K562 (cell line): ENCODE data around the gene BIN1. TPM values are rescaled to one million over a fixed set of nuclear protein-coding genes. Genes with fewer than 3 reads are reported as not detected.
A peak's percentile ranks its signal among the peaks of the same experiment; 100 is the strongest.

Experiments
- ATAC-seq: fragments of 200-7000 bp; cut with Tn5 transposase; 3 replicates; pipeline ENCODE4 v1.9.1; 2020; ENCODE audit warnings: moderate library complexity
- BruUV-seq: library from RNA; stranded (reverse); fragments of 400-500 nt; replicated peaks from 2 replicates; lab custom pipeline; 2021; lab: Mats Ljungman, UMichigan
- CTCF ChIA-PET: fragments of 300-600 bp; formaldehyde crosslinking; extraction: SDS; loops from one replicate; lab custom pipeline; 2021; ENCODE audit warnings: low intra/inter-chr PET ratio; lab: Yijun Ruan, JAX
- POLR2A ChIA-PET: fragments of 300-600, 350-650 bp; sonication (Branson Sonifier 250); formaldehyde crosslinking; extraction: SDS; loops from one replicate; lab custom pipeline; 2021; ENCODE audit warnings: antibody characterized with exemption, inconsistent platforms; lab: Yijun Ruan, JAX
- DNase-seq, 4 experiments: peaks; one replicate each; pipeline versions ENCODE4 v3.0.0 to v3.0.0-alpha.2; 2011 to 2018; ENCODE audit warnings: low spot score in 3 of 4, mixed read lengths in 3 of 4; ENCODE audit errors: extremely low read depth in 1 of 4
- FAIRE-seq: peaks from 2 replicates; lab custom pipeline; 2011; peaks lifted over from hg19 to GRCh38; lab: Jason Lieb, UNC
- H2AFZ ChIP-seq: 2 replicates; pipeline ENCODE4 v1.6.0; 2011; ENCODE audit warnings: low read depth, low read length, control low read depth, inconsistent platforms
- H3K27ac ChIP-seq: fragments of 200-600 bp; 3 replicates; pipeline ENCODE4 v1.8.0; 2011; ENCODE audit warnings: low read depth, mild to moderate bottlenecking, control low read depth, inconsistent platforms, low read length, moderate library complexity, mixed read lengths; ENCODE audit errors: extremely low read depth
- H3K27me3 ChIP-seq, 2 experiments: fragments of 300-600 bp in 1 of 2; 2 replicates in 1 of 2; 3 replicates in 1 of 2; pipeline versions ENCODE4 v1.6.0 to v1.8.0; 2011; ENCODE audit warnings: inconsistent platforms in 2 of 2, low read length in 2 of 2, mild to moderate bottlenecking in 1 of 2, mixed read lengths in 1 of 2, moderate library complexity in 1 of 2; ENCODE audit not compliant: control insufficient read depth in 2 of 2, insufficient read depth in 2 of 2
- H3K36me3 ChIP-seq: fragments of 300-600 bp; 3 replicates; pipeline ENCODE4 v1.8.0; 2011; ENCODE audit warnings: mild to moderate bottlenecking, low read length, inconsistent platforms; ENCODE audit not compliant: control insufficient read depth, insufficient read depth
- H3K4me1 ChIP-seq, 2 experiments: fragments of 200-600 bp in 1 of 2; replicated peaks in 1 of 2; 2 replicates in 1 of 2; 3 replicates in 1 of 2; pipeline versions ENCODE4 v1.5.1 to v1.8.0; 2011; ENCODE audit warnings: inconsistent platforms in 2 of 2, low read length in 2 of 2, mild to moderate bottlenecking in 1 of 2, mixed read lengths in 1 of 2, moderate library complexity in 1 of 2; ENCODE audit not compliant: control insufficient read depth in 2 of 2, insufficient read depth in 2 of 2
- H3K4me2 ChIP-seq: 2 replicates; pipeline ENCODE4 v1.6.1; 2011; ENCODE audit warnings: low read length, control low read depth, inconsistent platforms, mixed read lengths; ENCODE audit not compliant: insufficient read depth
- H3K4me3 ChIP-seq: fragments of 200-600 bp; sonication (generic), shearing (Covaris generic); 2 replicates; pipeline ENCODE4 v1.5.1; 2016; ENCODE audit warnings: control low read depth, inconsistent platforms
- H3K79me2 ChIP-seq: fragments of 200-600 bp; 3 replicates; pipeline ENCODE4 v1.8.0; 2011; ENCODE audit warnings: low read length, inconsistent platforms; ENCODE audit not compliant: control insufficient read depth, insufficient read depth
- H3K9ac ChIP-seq, 2 experiments: 2 replicates each; pipeline versions ENCODE4 v1.6.0 to v1.6.1; 2011; ENCODE audit warnings: low read depth in 2 of 2, low read length in 2 of 2, control low read depth in 1 of 2, inconsistent platforms in 1 of 2, mild to moderate bottlenecking in 1 of 2, mixed read lengths in 1 of 2; ENCODE audit not compliant: insufficient read depth in 1 of 2
- H3K9me1 ChIP-seq: one replicate; pipeline ENCODE4 v1.6.0; 2011; ENCODE audit warnings: inconsistent platforms, mild to moderate bottlenecking, low read length, moderate library complexity; ENCODE audit not compliant: control insufficient read depth, insufficient read depth
- H3K9me3 ChIP-seq: replicated peaks from 2 replicates; pipeline ENCODE4 v1.5.1; 2011; ENCODE audit warnings: low read depth, low read length, inconsistent platforms; ENCODE audit not compliant: control insufficient read depth, insufficient read depth
- H4K20me1 ChIP-seq: replicated peaks from 2 replicates; pipeline ENCODE4 v1.6.1; 2011; ENCODE audit warnings: low read length, inconsistent platforms, mixed read lengths; ENCODE audit not compliant: control insufficient read depth, insufficient read depth
- CBX1 ChIP-seq: sonication (generic); IDR thresholded peaks from 2 replicates; pipeline ENCODE4 v1.6.1; 2016; ENCODE audit warnings: antibody characterized with exemption, low read depth, mild to moderate bottlenecking
- CBX3 ChIP-seq, 2 experiments: IDR thresholded peaks; 1 replicate in 1 of 2; 2 replicates in 1 of 2; pipeline ENCODE4 v1.6.1; 2012; ENCODE audit warnings: inconsistent platforms in 2 of 2, low read length in 2 of 2, borderline replicate concordance in 1 of 2, control low read depth in 1 of 2
- CEBPG ChIP-seq, 3 experiments: fragments of 200-800 bp in 1 of 3; sonication (Bioruptor generic) in 1 of 3; sonication (generic) in 1 of 3; formaldehyde crosslinking in 1 of 3; IDR thresholded peaks in 2 of 3; conservative IDR thresholded peaks in 1 of 3; 2 replicates each; pipeline versions ENCODE4 v1.6.1 to v1.8.0; 2016 to 2022; ENCODE audit warnings: missing compliant biosample characterization in 2 of 3, missing genetic modification characterization in 2 of 3, mild to moderate bottlenecking in 1 of 3, missing genetic modification reagents in 1 of 3
- GTF2A2 ChIP-seq: IDR thresholded peaks from 2 replicates; pipeline ENCODE4 v1.6.1; 2016; ENCODE audit warnings: mild to moderate bottlenecking, missing genetic modification characterization, missing compliant biosample characterization
- HOMEZ ChIP-seq: fragments of 250-450 bp; sonication (Bioruptor Pico); IDR thresholded peaks from 2 replicates; pipeline ENCODE4 v1.4.0; 2020; ENCODE audit warnings: mild to moderate bottlenecking, moderate library complexity
- KAT7 ChIP-seq: sonication (generic); formaldehyde crosslinking; IDR thresholded peaks from 2 replicates; pipeline ENCODE4 v1.8.0; 2022; ENCODE audit warnings: missing genetic modification reagents, mild to moderate bottlenecking, borderline replicate concordance
- NFRKB ChIP-seq: fragments of 450-650 bp; IDR thresholded peaks from 2 replicates; pipeline ENCODE4 v1.6.1; 2016; ENCODE audit warnings: low read depth
- PHF20 ChIP-seq: fragments of 450-650 bp; IDR thresholded peaks from 2 replicates; pipeline ENCODE4 v1.6.1; 2018; ENCODE audit not compliant: partially characterized antibody
- SRSF7 ChIP-seq: fragments of 200-400 bp; formaldehyde crosslinking; optimal IDR thresholded peaks from 2 replicates; pipeline ENCODE3; 2017; ENCODE audit warnings: mild to moderate bottlenecking, low read depth, low read length
- WGBS: fragments of 100-300 bp; shearing (Covaris generic); methylation state at CpG from one replicate; pipeline ENCODE4 v1.1.6; 2016; ENCODE audit warnings: low coverage, mixed read lengths; ENCODE audit not compliant: insufficient coverage; ENCODE audit errors: missing lambda C conversion rate; 5-methylcytosine and 5-hydroxymethylcytosine counted together
- in situ Hi-C: fragments of 300-500 bp; cut with MboI; formaldehyde crosslinking; loops from 4 replicates; pipeline ENCODE4 v1.15.0; 2018; ENCODE audit warnings: inconsistent platforms, mixed read lengths
- intact Hi-C: fragments of 100-400 bp; cut with micrococcal nuclease; formaldehyde crosslinking; loops from 2 replicates; pipeline ENCODE4 v1.14.2; 2022
- polyA plus RNA-seq, 8 experiments: library from polyadenylated mRNA; depleted of rRNA in 4 of 8; stranded (reverse) in 5 of 8; unstranded in 3 of 8; fragments of >200 nt; fragmentation: Nextera tagmentation in 2 of 8; fragmentation: Illumina TruSeq in 1 of 8; extraction: Ambion mirVana in 2 of 8; extraction: Trizol in 1 of 8; gene quantifications; 2 replicates each; pipeline versions ENCODE4 v1.2.1 to v1.2.3, GENCODE V29; 2011 to 2014; ENCODE audit warnings: inconsistent platforms in 1 of 8, missing spikeins in 1 of 8
- total RNA-seq, 7 experiments: library from RNA; depleted of rRNA in 6 of 7; stranded (reverse); fragments of >200 nt in 6 of 7; fragmentation: Illumina TruSeq in 2 of 7; extraction: Trizol in 2 of 7; gene quantifications; 2 replicates each; pipeline versions ENCODE4 v1.2.1 to v1.2.3, GENCODE V29; 2011 to 2021; ENCODE audit warnings: low replicate concordance in 1 of 7
- TF ChIP-seq, protein P1 (sequence below): sonication (generic); formaldehyde crosslinking; IDR thresholded peaks from 2 replicates; pipeline ENCODE4 v1.8.1; 2023; ENCODE audit warnings: mild to moderate bottlenecking, missing genetic modification reagents, moderate library complexity
- TF ChIP-seq, protein P2 (sequence below): fragments of 250-450 bp; sonication (Bioruptor Pico); IDR thresholded peaks from 2 replicates; pipeline ENCODE4 v1.5.0; 2020; ENCODE audit warnings: mild to moderate bottlenecking, borderline replicate concordance

Gene BIN1
- total and polyA plus RNA-seq, 9 of the 15 experiments (the other 6 are each of a cell fraction or from before 2014, with no cell fraction given): 0.04 to 2.8 (median 0.79) TPM; not detected in 1

- no peak for FAIRE-seq
- no peak overlapping the region for H2AFZ ChIP-seq
- POLR2A ChIA-PET: interaction anchor here (0.6 kb wide), 1 partner anchor 136 kb away, joined by 3 read pairs; no protein-coding TSS in a partner anchor
- 24% methylated on average over 28 of the region's 45 CpGs for WGBS
- CTCF ChIA-PET: no interaction called here
- peaks cover 19 to 72% of the 10 kb centered on the region in 2 experiments for H3K27me3 ChIP-seq
- H4K20me1 ChIP-seq: no peaks in the 10 kb centered on the region; the same call in 1 of the 2 replicates
- H3K9me3 ChIP-seq: no peaks in the 10 kb centered on the region
- H3K79me2 ChIP-seq: no peaks in the 10 kb centered on the region
- no peak overlapping the region for H3K9ac ChIP-seq
- intact Hi-C loops: no loop called here
- H3K27ac ChIP-seq: no peak overlapping the region
- in situ Hi-C loops: no loop called here
- TF ChIP-seq CBX1 (no peak), KAT7 (CRISPR knock-in tag) (no peak), PHF20 (no peak), CBX3 (IDR thresholded peaks at IDR 0.05; ENCODE audit: borderline replicate concordance in 1 of 2, low read length in 2 of 2) (no peak), GTF2A2 (tag) (no peak), SRSF7 (no peak), CEBPG (CRISPR knock-in tag; IDR thresholded peaks at IDR 0.05) (no peak), CEBPG (tag; conservative IDR thresholded peaks at IDR 0.05 in 1 of 2, IDR thresholded peaks at IDR 0.05 in 1 of 2) (no peak), NFRKB (no peak), HOMEZ (CRISPR knock-in tag) (no peak)
- TF ChIP-seq, protein P1, sequence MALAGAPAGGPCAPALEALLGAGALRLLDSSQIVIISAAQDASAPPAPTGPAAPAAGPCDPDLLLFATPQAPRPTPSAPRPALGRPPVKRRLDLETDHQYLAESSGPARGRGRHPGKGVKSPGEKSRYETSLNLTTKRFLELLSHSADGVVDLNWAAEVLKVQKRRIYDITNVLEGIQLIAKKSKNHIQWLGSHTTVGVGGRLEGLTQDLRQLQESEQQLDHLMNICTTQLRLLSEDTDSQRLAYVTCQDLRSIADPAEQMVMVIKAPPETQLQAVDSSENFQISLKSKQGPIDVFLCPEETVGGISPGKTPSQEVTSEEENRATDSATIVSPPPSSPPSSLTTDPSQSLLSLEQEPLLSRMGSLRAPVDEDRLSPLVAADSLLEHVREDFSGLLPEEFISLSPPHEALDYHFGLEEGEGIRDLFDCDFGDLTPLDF (CRISPR knock-in tag): no peak
- TF ChIP-seq, protein P2, sequence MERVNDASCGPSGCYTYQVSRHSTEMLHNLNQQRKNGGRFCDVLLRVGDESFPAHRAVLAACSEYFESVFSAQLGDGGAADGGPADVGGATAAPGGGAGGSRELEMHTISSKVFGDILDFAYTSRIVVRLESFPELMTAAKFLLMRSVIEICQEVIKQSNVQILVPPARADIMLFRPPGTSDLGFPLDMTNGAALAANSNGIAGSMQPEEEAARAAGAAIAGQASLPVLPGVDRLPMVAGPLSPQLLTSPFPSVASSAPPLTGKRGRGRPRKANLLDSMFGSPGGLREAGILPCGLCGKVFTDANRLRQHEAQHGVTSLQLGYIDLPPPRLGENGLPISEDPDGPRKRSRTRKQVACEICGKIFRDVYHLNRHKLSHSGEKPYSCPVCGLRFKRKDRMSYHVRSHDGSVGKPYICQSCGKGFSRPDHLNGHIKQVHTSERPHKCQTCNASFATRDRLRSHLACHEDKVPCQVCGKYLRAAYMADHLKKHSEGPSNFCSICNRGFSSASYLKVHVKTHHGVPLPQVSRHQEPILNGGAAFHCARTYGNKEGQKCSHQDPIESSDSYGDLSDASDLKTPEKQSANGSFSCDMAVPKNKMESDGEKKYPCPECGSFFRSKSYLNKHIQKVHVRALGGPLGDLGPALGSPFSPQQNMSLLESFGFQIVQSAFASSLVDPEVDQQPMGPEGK (CRISPR knock-in tag): no peak
- DNase-seq: no peak
- H3K36me3 ChIP-seq: no peaks in the 10 kb centered on the region
- H3K4me2 ChIP-seq: no peak overlapping the region
- peak overlapping the region; percentile 35; the same call in 1 of the 2 replicates for H3K4me3 ChIP-seq
- H3K4me1 ChIP-seq: peaks cover 0 to 20% of the 10 kb centered on the region in 2 experiments; a peak in 2 of 5 replicates
- no TSS peak for BruUV-seq
- H3K9me1 ChIP-seq: no peaks in the 10 kb centered on the region
- peak; percentile 8; the same call in 1 of the 3 replicates for ATAC-seq
These were observed 430 bp downstream of the BIN1 start for GRCh38 chr2:127106457-127106990.
